HepG2 (cell line): ENCODE data around the gene IFNL1. TPM values are rescaled to one million over a fixed set of nuclear protein-coding genes. Genes with fewer than 3 reads are reported as not detected.
A peak's percentile ranks its signal among the peaks of the same experiment; 100 is the strongest.

Experiments
- ARID4A ChIP-seq: sonication (generic); formaldehyde crosslinking; IDR thresholded peaks from 2 replicates; pipeline ENCODE4 v1.5.0; 2020; ENCODE audit warnings: mild to moderate bottlenecking, missing genetic modification reagents, borderline replicate concordance
- ATF7 ChIP-seq, 2 experiments: fragments of 450-650 bp in 1 of 2; sonication (generic) in 1 of 2; formaldehyde crosslinking in 1 of 2; IDR thresholded peaks; 2 replicates each; pipeline versions ENCODE4 v1.4.0 to v1.6.1; 2016 to 2020; ENCODE audit warnings: antibody characterized with exemption in 1 of 2, mild to moderate bottlenecking in 1 of 2, missing genetic modification reagents in 1 of 2
- EHMT2 ChIP-seq: fragments of 200-600 bp; sonication (generic); IDR thresholded peaks from 2 replicates; pipeline ENCODE4 v1.7.0; 2017; ENCODE audit warnings: antibody characterized with exemption, low read depth, low read length, borderline replicate concordance
- FOXJ3 ChIP-seq: sonication (generic); formaldehyde crosslinking; IDR thresholded peaks from 2 replicates; pipeline ENCODE4 v1.4.0; 2020; ENCODE audit warnings: missing genetic modification reagents, mild to moderate bottlenecking, borderline replicate concordance
- HCFC1 ChIP-seq: fragments of 150-350 bp; IDR thresholded peaks from 2 replicates; pipeline ENCODE4 v1.6.1; 2014; ENCODE audit warnings: low read depth, low read length
- NR2F1 ChIP-seq, 2 experiments: fragments of 450-650 bp in 1 of 2; formaldehyde crosslinking in 1 of 2; IDR thresholded peaks; 2 replicates each; pipeline versions ENCODE4 v1.5.0 to v1.6.1; 2016 to 2020; ENCODE audit warnings: mild to moderate bottlenecking in 1 of 2, missing compliant biosample characterization in 1 of 2, missing genetic modification reagents in 1 of 2, moderate library complexity in 1 of 2
- ONECUT2 ChIP-seq: sonication (generic); formaldehyde crosslinking; IDR thresholded peaks from 2 replicates; pipeline ENCODE4 v1.4.0; 2020; ENCODE audit warnings: missing genetic modification reagents
- RNF2 ChIP-seq: fragments of 450-650 bp; conservative IDR thresholded peaks from 2 replicates; pipeline ENCODE4 v1.6.1; 2016; ENCODE audit warnings: low read depth
- SOX5 ChIP-seq: IDR thresholded peaks from 2 replicates; pipeline ENCODE4 v1.6.1; 2016; ENCODE audit warnings: borderline replicate concordance
- SP1 ChIP-seq, 2 experiments: fragments of 450-650 bp in 1 of 2; sonication (generic) in 1 of 2; formaldehyde crosslinking in 1 of 2; IDR thresholded peaks; 2 replicates each; pipeline versions ENCODE4 v1.4.0 to v1.6.1; 2016 to 2020; ENCODE audit warnings: missing genetic modification reagents in 1 of 2
- TOE1 ChIP-seq: sonication (generic); formaldehyde crosslinking; IDR thresholded peaks from 2 replicates; pipeline ENCODE4 v1.4.0; 2020; ENCODE audit warnings: mild to moderate bottlenecking, missing genetic modification reagents
- ZFP37 ChIP-seq: sonication (generic); formaldehyde crosslinking; IDR thresholded peaks from 2 replicates; pipeline ENCODE4 v1.4.0; 2020; ENCODE audit warnings: missing genetic modification reagents, borderline replicate concordance
- ZNF235 ChIP-seq: sonication (generic); formaldehyde crosslinking; IDR thresholded peaks from 2 replicates; pipeline ENCODE4 v1.8.1; 2023; ENCODE audit warnings: mild to moderate bottlenecking, missing genetic modification reagents, borderline replicate concordance
- ZNF556 ChIP-seq: sonication (generic); formaldehyde crosslinking; IDR thresholded peaks from 2 replicates; pipeline ENCODE4 v1.4.0; 2020; ENCODE audit warnings: mild to moderate bottlenecking, missing genetic modification reagents, borderline replicate concordance
- ZNF609 ChIP-seq: sonication (generic); formaldehyde crosslinking; IDR thresholded peaks from 2 replicates; pipeline ENCODE4 v1.4.0; 2020; ENCODE audit warnings: mild to moderate bottlenecking, missing genetic modification reagents, borderline replicate concordance
- ZNF841 ChIP-seq: sonication (generic); formaldehyde crosslinking; IDR thresholded peaks from 2 replicates; pipeline ENCODE4 v1.8.1; 2023; ENCODE audit warnings: missing genetic modification reagents, borderline replicate concordance
- polyA plus RNA-seq, 8 experiments: library from polyadenylated mRNA; depleted of rRNA in 3 of 8; stranded (reverse) in 7 of 8; unstranded in 1 of 8; fragments of >200 nt; fragmentation: Illumina TruSeq in 4 of 8; extraction: Trizol in 4 of 8; gene quantifications; 2 replicates each; pipeline versions ENCODE4 v1.2.1 to v1.2.3, GENCODE V29; 2011 to 2016; ENCODE audit warnings: low read depth in 4 of 8, missing spikeins in 1 of 8, mixed read lengths in 1 of 8; ENCODE audit not compliant: insufficient read depth in 1 of 8
- total RNA-seq, 5 experiments: library from RNA; depleted of rRNA; stranded (reverse); fragments of >200 nt; fragmentation: Illumina TruSeq; extraction: Trizol; gene quantifications; 2 replicates each; pipeline ENCODE4 v1.2.3, GENCODE V29; 2016; ENCODE audit warnings: low read depth in 1 of 5
- TF ChIP-seq, protein P1 (sequence below): sonication (generic); formaldehyde crosslinking; conservative IDR thresholded peaks from 2 replicates; pipeline ENCODE4 v1.8.0; 2022; ENCODE audit warnings: missing genetic modification reagents

Gene IFNL1
- total and polyA plus RNA-seq, 2 of the 13 experiments (the other 11 are each of a cell fraction or from before 2014, with no cell fraction given), result not detected

DNA sequence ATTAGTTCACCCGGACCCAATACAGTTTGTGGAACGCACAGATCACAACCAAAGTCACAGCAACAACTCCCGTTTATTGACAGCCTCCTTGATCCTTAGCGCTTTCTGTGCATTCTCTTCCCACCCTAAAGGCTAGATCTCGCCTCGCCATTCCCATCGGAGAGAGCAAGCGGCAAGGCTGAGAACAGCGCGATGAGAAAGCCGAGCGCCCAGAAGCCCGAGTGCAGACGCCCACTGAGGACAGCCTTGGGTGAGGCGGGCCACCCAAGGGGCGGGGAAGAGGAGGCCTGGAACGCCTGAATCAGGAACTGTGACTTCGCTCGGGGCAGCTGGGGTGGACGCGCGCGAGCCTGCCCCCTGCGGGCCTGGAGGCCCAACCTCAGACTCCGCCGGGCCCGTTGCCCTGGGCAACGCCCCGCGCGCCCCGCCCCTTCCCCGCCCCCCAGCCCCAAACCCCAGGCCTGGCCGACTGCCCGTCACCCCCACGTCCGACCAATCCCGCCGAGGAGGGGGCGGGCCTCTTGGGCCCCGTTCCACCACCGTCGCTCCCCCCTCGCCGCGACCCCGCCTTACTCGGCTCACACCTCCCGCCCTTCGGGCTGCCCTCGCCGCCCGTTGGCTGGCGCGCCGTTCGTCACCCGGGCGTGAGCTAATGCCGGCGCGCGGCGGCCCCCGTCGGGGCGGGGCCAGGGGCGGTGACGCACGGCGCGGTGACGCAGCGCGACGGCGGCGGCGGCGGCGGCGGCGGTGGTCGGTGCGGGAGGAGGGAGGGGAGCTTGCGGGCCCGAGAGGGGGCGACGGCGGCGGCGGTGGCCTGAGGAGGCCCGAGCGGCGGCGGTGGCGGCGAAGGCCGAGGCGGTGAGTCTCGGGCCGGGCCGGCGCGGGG, 45.8 kb downstream of the IFNL1 start, which contains the start of gene SAMD4B (continued):
- TF ChIP-seq ZNF235 (CRISPR knock-in tag) (peak; percentile 72; the same call in 1 of the 2 replicates), FOXJ3 (CRISPR knock-in tag) (no peak), ATF7 (IDR thresholded peaks at IDR 0.05) (no peak), ATF7 (CRISPR knock-in tag; IDR thresholded peaks at IDR 0.05) (no peak), ONECUT2 (CRISPR knock-in tag) (no peak), SP1 (IDR thresholded peaks at IDR 0.05) (no peak), SP1 (CRISPR knock-in tag; IDR thresholded peaks at IDR 0.05) (peak; percentile 84), RNF2 (no peak), ZNF556 (CRISPR knock-in tag) (peak; percentile 91), ZFP37 (CRISPR knock-in tag) (no peak), ARID4A (CRISPR knock-in tag) (peak; percentile 90), HCFC1 (peak; percentile 58; the same call in 1 of the 2 replicates), EHMT2 (no peak), ZNF609 (CRISPR knock-in tag) (peak; percentile 49; the same call in 1 of the 2 replicates), NR2F1 (CRISPR knock-in tag; IDR thresholded peaks at IDR 0.05) (no peak), ZNF841 (CRISPR knock-in tag) (no peak), TOE1 (CRISPR knock-in tag) (no peak), SOX5 (CRISPR knock-in tag) (no peak)
- TF ChIP-seq, protein P1, sequence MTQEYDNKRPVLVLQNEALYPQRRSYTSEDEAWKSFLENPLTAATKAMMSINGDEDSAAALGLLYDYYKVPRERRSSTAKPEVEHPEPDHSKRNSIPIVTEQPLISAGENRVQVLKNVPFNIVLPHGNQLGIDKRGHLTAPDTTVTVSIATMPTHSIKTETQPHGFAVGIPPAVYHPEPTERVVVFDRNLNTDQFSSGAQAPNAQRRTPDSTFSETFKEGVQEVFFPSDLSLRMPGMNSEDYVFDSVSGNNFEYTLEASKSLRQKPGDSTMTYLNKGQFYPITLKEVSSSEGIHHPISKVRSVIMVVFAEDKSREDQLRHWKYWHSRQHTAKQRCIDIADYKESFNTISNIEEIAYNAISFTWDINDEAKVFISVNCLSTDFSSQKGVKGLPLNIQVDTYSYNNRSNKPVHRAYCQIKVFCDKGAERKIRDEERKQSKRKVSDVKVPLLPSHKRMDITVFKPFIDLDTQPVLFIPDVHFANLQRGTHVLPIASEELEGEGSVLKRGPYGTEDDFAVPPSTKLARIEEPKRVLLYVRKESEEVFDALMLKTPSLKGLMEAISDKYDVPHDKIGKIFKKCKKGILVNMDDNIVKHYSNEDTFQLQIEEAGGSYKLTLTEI (CRISPR knock-in tag), result no peak
